GM12878 (cell line): Measurements from ENCODE around the gene CEACAM21. TPM values are rescaled to one million over a fixed set of nuclear protein-coding genes. Genes with fewer than 3 reads are reported as not detected.

Experiments used
- ELK1 ChIP-seq: IDR thresholded peaks from 2 replicates; pipeline ENCODE4 v1.6.1; 2012; ENCODE audit warnings: low read depth, low read length, improper control_type of control experiment
- polyA plus RNA-seq, 11 experiments: library from polyadenylated mRNA; depleted of rRNA in 4 of 11; unstranded in 6 of 11; stranded (reverse) in 5 of 11; fragments of >200 nt; fragmentation: Nextera tagmentation in 4 of 11; fragmentation: Illumina TruSeq in 1 of 11; extraction: Ambion mirVana in 4 of 11; extraction: Trizol in 1 of 11; gene quantifications; 1 replicate in 1 of 11; 2 replicates in 10 of 11; pipeline versions ENCODE4 v1.2.1 to v1.2.3, GENCODE V29; 2011 to 2016; ENCODE audit warnings: inconsistent platforms in 2 of 11, missing spikeins in 2 of 11, low read depth in 1 of 11
- total RNA-seq, 4 experiments: library from RNA; depleted of rRNA in 3 of 4; stranded (reverse); fragments of >200 nt in 3 of 4; fragmentation: Illumina TruSeq in 1 of 4; extraction: Trizol in 1 of 4; gene quantifications; 2 replicates each; pipeline versions ENCODE4 v1.2.1 to v1.2.3, GENCODE V29; 2013 to 2021

CEACAM21 gene
- total and polyA plus RNA-seq, 10 of the 15 experiments (the other 5 are each of a cell fraction or from before 2014, with no cell fraction given), result 0.87 to 13.6 (median 8.1) TPM

GRCh38 chr19:41627966-41628675 lies 52.2 kb downstream of the CEACAM21 start (continued):
- TF ChIP-seq ELK1, result no peak
- TF ChIP-seq, all 136 proteins: peak for 0

Other genes starting within 250 kb of the CEACAM21 start
Only the 7 nearest of the 13 such genes appear.
- gene BCKDHA, start 178.3 kb upstream of the CEACAM21 start, total RNA-seq (2014; rRNA removed), result 90.9 and 107 TPM in 2 replicates
- gene BCKDHA, start 178.3 kb upstream of the CEACAM21 start, total RNA-seq (2014; rRNA removed; fragmentation: Illumina TruSeq; extraction: Trizol), result 19.2 and 23.9 TPM in 2 replicates
- 33.5 and 41.7 TPM in 2 replicates for gene BCKDHA, start 178.3 kb upstream of the CEACAM21 start, total RNA-seq (2021)
- gene BCKDHA, start 178.3 kb upstream of the CEACAM21 start, polyA plus RNA-seq (2011; rRNA removed), result 10.8 and 51.3 TPM in 2 replicates
- 13.7 and 41.5 TPM in 2 replicates for gene BCKDHA, start 178.3 kb upstream of the CEACAM21 start, polyA plus RNA-seq (2014; fragmentation: Illumina TruSeq; extraction: Trizol)
- 10 to 100 TPM in 1 of 2 experiments, 1 to 10 TPM in 1; 9.9 to 28.7 TPM for gene BCKDHA, start 178.3 kb upstream of the CEACAM21 start, polyA plus RNA-seq (2014; fragmentation: Nextera tagmentation; extraction: Ambion mirVana)
- 68.1 and 73.1 TPM in 2 replicates for gene BCKDHA, start 178.3 kb upstream of the CEACAM21 start, polyA plus RNA-seq (2014; rRNA removed)
- gene BCKDHA, start 178.3 kb upstream of the CEACAM21 start, polyA plus RNA-seq (2016; fragmentation: Nextera tagmentation; extraction: Ambion mirVana), result 100 to 1,000 TPM in 1 of 2 experiments, 10 to 100 TPM in 1; 99.8 to 105 TPM
- 0.05 and 0.06 TPM in 2 replicates for gene B3GNT8, start 148.8 kb upstream of the CEACAM21 start, total RNA-seq (2014; rRNA removed)
- gene B3GNT8, start 148.8 kb upstream of the CEACAM21 start, total RNA-seq (2014; rRNA removed; fragmentation: Illumina TruSeq; extraction: Trizol), result not detected in 2 replicates
- 1.1 and 1.2 TPM in 2 replicates for gene B3GNT8, start 148.8 kb upstream of the CEACAM21 start, total RNA-seq (2021)
- gene B3GNT8, start 148.8 kb upstream of the CEACAM21 start, polyA plus RNA-seq (2011; rRNA removed), result not detected in 2 replicates
- 0.44 TPM in 1 of 2 replicates, not detected in the other for gene B3GNT8, start 148.8 kb upstream of the CEACAM21 start, polyA plus RNA-seq (2014; fragmentation: Illumina TruSeq; extraction: Trizol)
- not detected for gene B3GNT8, start 148.8 kb upstream of the CEACAM21 start, polyA plus RNA-seq (2014; fragmentation: Nextera tagmentation; extraction: Ambion mirVana)
- gene B3GNT8, start 148.8 kb upstream of the CEACAM21 start, polyA plus RNA-seq (2014; rRNA removed), result 0.08 and 0.23 TPM in 2 replicates
- under 1 TPM; 0.17 to 0.58 TPM for gene B3GNT8, start 148.8 kb upstream of the CEACAM21 start, polyA plus RNA-seq (2016; fragmentation: Nextera tagmentation; extraction: Ambion mirVana)
- gene DMAC2, start 136.3 kb upstream of the CEACAM21 start, total RNA-seq (2014; rRNA removed), result 43.1 and 43.2 TPM in 2 replicates
- gene DMAC2, start 136.3 kb upstream of the CEACAM21 start, total RNA-seq (2014; rRNA removed; fragmentation: Illumina TruSeq; extraction: Trizol), result 30.4 and 35.3 TPM in 2 replicates
- 45.6 and 48.3 TPM in 2 replicates for gene DMAC2, start 136.3 kb upstream of the CEACAM21 start, total RNA-seq (2021)
- 34.0 and 42.2 TPM in 2 replicates for gene DMAC2, start 136.3 kb upstream of the CEACAM21 start, polyA plus RNA-seq (2011; rRNA removed)
- 17.9 and 38.1 TPM in 2 replicates for gene DMAC2, start 136.3 kb upstream of the CEACAM21 start, polyA plus RNA-seq (2014; fragmentation: Illumina TruSeq; extraction: Trizol)
- 10 to 100 TPM; 10.8 to 14.8 TPM for gene DMAC2, start 136.3 kb upstream of the CEACAM21 start, polyA plus RNA-seq (2014; fragmentation: Nextera tagmentation; extraction: Ambion mirVana)
- 52.7 and 57.2 TPM in 2 replicates for gene DMAC2, start 136.3 kb upstream of the CEACAM21 start, polyA plus RNA-seq (2014; rRNA removed)
- 10 to 100 TPM; 45.4 to 54.3 TPM for gene DMAC2, start 136.3 kb upstream of the CEACAM21 start, polyA plus RNA-seq (2016; fragmentation: Nextera tagmentation; extraction: Ambion mirVana)
- not detected in 2 replicates for gene ERICH4, start 133.0 kb upstream of the CEACAM21 start, total RNA-seq (2014; rRNA removed)
- not detected in 2 replicates for gene ERICH4, start 133.0 kb upstream of the CEACAM21 start, total RNA-seq (2014; rRNA removed; fragmentation: Illumina TruSeq; extraction: Trizol)
- gene ERICH4, start 133.0 kb upstream of the CEACAM21 start, total RNA-seq (2021), result not detected in 2 replicates
- gene ERICH4, start 133.0 kb upstream of the CEACAM21 start, polyA plus RNA-seq (2011; rRNA removed), result not detected in 2 replicates
- not detected in 2 replicates for gene ERICH4, start 133.0 kb upstream of the CEACAM21 start, polyA plus RNA-seq (2014; fragmentation: Illumina TruSeq; extraction: Trizol)
- not detected for gene ERICH4, start 133.0 kb upstream of the CEACAM21 start, polyA plus RNA-seq (2014; fragmentation: Nextera tagmentation; extraction: Ambion mirVana)
- not detected in 2 replicates for gene ERICH4, start 133.0 kb upstream of the CEACAM21 start, polyA plus RNA-seq (2014; rRNA removed)
- not detected for gene ERICH4, start 133.0 kb upstream of the CEACAM21 start, polyA plus RNA-seq (2016; fragmentation: Nextera tagmentation; extraction: Ambion mirVana)
- gene CEACAM4, start 50.9 kb downstream of the CEACAM21 start, total RNA-seq (2014; rRNA removed), result not detected in 2 replicates
- not detected in 2 replicates for gene CEACAM4, start 50.9 kb downstream of the CEACAM21 start, total RNA-seq (2014; rRNA removed; fragmentation: Illumina TruSeq; extraction: Trizol)
- gene CEACAM4, start 50.9 kb downstream of the CEACAM21 start, total RNA-seq (2021), result not detected in 2 replicates
- not detected in 2 replicates for gene CEACAM4, start 50.9 kb downstream of the CEACAM21 start, polyA plus RNA-seq (2011; rRNA removed)
- gene CEACAM4, start 50.9 kb downstream of the CEACAM21 start, polyA plus RNA-seq (2014; fragmentation: Illumina TruSeq; extraction: Trizol), result not detected in 2 replicates
- gene CEACAM4, start 50.9 kb downstream of the CEACAM21 start, polyA plus RNA-seq (2014; fragmentation: Nextera tagmentation; extraction: Ambion mirVana), result not detected
- not detected in 2 replicates for gene CEACAM4, start 50.9 kb downstream of the CEACAM21 start, polyA plus RNA-seq (2014; rRNA removed)
- not detected for gene CEACAM4, start 50.9 kb downstream of the CEACAM21 start, polyA plus RNA-seq (2016; fragmentation: Nextera tagmentation; extraction: Ambion mirVana)
- not detected in 2 replicates for gene CEACAM7, start 112.1 kb downstream of the CEACAM21 start, total RNA-seq (2014; rRNA removed)
- gene CEACAM7, start 112.1 kb downstream of the CEACAM21 start, total RNA-seq (2014; rRNA removed; fragmentation: Illumina TruSeq; extraction: Trizol), result not detected in 2 replicates
- gene CEACAM7, start 112.1 kb downstream of the CEACAM21 start, total RNA-seq (2021), result not detected in 2 replicates
- gene CEACAM7, start 112.1 kb downstream of the CEACAM21 start, polyA plus RNA-seq (2011; rRNA removed), result not detected in 2 replicates
- not detected in 2 replicates for gene CEACAM7, start 112.1 kb downstream of the CEACAM21 start, polyA plus RNA-seq (2014; fragmentation: Illumina TruSeq; extraction: Trizol)
- not detected for gene CEACAM7, start 112.1 kb downstream of the CEACAM21 start, polyA plus RNA-seq (2014; fragmentation: Nextera tagmentation; extraction: Ambion mirVana)
- gene CEACAM7, start 112.1 kb downstream of the CEACAM21 start, polyA plus RNA-seq (2014; rRNA removed), result not detected in 2 replicates
- not detected for gene CEACAM7, start 112.1 kb downstream of the CEACAM21 start, polyA plus RNA-seq (2016; fragmentation: Nextera tagmentation; extraction: Ambion mirVana)
- not detected in 2 replicates for gene CEACAM5, start 132.5 kb downstream of the CEACAM21 start, total RNA-seq (2014; rRNA removed)
- gene CEACAM5, start 132.5 kb downstream of the CEACAM21 start, total RNA-seq (2014; rRNA removed; fragmentation: Illumina TruSeq; extraction: Trizol), result not detected in 2 replicates
- 0.38 and 0.88 TPM in 2 replicates for gene CEACAM5, start 132.5 kb downstream of the CEACAM21 start, total RNA-seq (2021)
- not detected in 2 replicates for gene CEACAM5, start 132.5 kb downstream of the CEACAM21 start, polyA plus RNA-seq (2011; rRNA removed)
- not detected in 2 replicates for gene CEACAM5, start 132.5 kb downstream of the CEACAM21 start, polyA plus RNA-seq (2014; fragmentation: Illumina TruSeq; extraction: Trizol)
- not detected for gene CEACAM5, start 132.5 kb downstream of the CEACAM21 start, polyA plus RNA-seq (2014; fragmentation: Nextera tagmentation; extraction: Ambion mirVana)
- not detected in 2 replicates for gene CEACAM5, start 132.5 kb downstream of the CEACAM21 start, polyA plus RNA-seq (2014; rRNA removed)
- gene CEACAM5, start 132.5 kb downstream of the CEACAM21 start, polyA plus RNA-seq (2016; fragmentation: Nextera tagmentation; extraction: Ambion mirVana), result not detected